T follicular helper cell (primary cell): ENCODE measurements around the gene DPP3.
"Not testable (repeated sequence)": the region's sequence is repeated elsewhere in the genome, so short reads cannot be mapped to it uniquely, and the experiment has no call there.

Experiments
- DNase-seq: peaks from one replicate; pipeline ENCODE4 v3.0.0-alpha.2; 2020; ENCODE audit warnings: low read depth

Gene DPP3

DNA sequence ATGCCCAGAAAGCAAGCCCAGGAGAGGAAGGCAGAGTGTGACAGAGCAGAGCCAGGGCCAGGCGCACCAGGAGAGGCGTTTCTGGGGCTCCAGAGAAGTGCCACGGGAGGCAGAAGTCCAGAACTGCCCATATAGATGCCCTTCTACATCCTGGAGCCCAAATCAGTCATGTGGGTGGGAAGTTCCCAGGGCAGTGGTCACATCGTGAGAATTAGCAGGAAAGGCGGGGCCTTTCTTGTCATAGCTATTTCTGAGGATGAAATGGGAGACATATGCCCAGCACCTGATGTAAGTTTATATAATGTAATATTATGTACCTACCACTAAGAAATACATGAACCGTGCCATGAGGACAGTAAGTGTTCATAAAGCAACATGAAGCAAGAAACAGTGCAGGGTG is 52.5 kb downstream of the DPP3 start:
- DNase-seq, result no peak

- no peak for DNase-seq
Measured at GRCh38 chr11:66539170-66539869, 59.1 kb downstream of the DPP3 start.

GRCh38 chr11:66539870-66540213 is 59.6 kb downstream of the DPP3 start:
- no peak for DNase-seq

DNA sequence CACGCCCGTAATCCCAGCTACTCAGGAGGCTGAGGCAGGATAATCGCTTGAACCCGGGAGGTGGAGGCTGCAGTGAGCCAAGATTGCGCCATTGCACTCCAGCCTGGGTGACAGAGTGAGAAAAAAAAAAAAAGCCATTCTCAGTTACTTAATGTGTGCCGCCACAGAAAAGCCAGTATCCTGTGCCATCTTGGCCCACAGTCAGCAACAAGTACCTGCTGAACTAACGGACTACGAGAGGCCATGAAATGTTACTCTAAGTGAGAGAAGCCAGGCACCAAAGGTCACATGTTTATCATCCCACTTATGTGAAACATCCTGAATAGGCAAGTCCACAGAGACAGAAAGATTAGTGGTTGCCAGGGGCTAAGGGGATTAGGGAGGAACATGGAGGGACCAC is 60.4 kb downstream of the DPP3 start:
- not testable (repeated sequence) for DNase-seq

GRCh38 chr11:66541892-66542291 is 61.7 kb downstream of the DPP3 start:
- no peak for DNase-seq

DNA sequence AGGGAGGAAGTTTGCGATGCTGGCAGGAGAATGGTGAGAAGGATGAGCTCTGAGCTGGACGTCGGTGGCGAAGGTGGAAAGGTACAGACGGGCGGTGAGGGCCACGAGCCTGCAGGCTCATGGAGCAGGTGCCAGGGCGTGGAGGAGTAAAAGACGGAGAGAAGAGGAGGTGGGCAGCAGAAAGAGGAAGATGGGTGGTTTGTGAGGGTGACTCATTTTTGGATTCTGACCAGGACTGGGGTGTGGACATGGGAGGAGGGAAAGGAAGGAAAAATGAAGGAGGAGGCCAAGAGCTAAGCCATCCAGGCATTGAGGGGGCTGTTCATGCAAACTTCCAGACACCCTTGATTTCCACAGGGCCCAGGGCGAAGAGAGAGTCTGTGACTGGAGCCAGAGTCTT is 62.1 kb downstream of the DPP3 start:
- no peak for DNase-seq

- peak; percentile 35 for DNase-seq
Measured at GRCh38 chr11:66543263-66544107, 63.3 kb downstream of the DPP3 start.

DNA sequence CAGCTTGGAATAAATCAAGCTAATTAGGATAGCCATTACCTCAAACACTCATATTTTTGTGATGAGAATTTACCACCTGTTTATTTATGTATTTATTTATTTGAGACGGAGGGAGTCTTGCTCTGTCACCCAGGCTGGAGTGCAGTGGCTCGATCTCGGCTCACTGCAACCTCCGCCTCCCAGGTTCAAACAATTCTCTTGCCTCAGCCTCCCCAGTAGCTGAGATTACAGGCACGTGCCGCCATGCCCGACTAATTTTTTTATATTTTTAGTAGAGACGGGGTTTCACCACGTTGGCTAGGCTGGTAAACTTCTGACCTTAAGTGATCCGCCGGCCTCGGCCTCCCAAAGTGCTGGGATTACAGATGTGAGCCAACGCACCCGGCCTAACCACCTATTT is 64.7 kb downstream of the DPP3 start:
- not testable (repeated sequence) for DNase-seq

GRCh38 chr11:66545701-66546367 is 65.6 kb downstream of the DPP3 start, which contains the start of gene ZDHHC24:
TSS of gene ZDHHC24 (minus strand) at chr11:66546048. CDS start at chr11:66546003, 45 bp downstream.
- DNase-seq, result peak; percentile 73

GRCh38 chr11:66546368-66546965 is 66.2 kb downstream of the DPP3 start, which contains the start of gene ACTN3:
TSS of gene ACTN3 (plus strand) at chr11:66546903. CDS start at chr11:66546938, 35 bp downstream.
- DNase-seq, result no peak

DNA sequence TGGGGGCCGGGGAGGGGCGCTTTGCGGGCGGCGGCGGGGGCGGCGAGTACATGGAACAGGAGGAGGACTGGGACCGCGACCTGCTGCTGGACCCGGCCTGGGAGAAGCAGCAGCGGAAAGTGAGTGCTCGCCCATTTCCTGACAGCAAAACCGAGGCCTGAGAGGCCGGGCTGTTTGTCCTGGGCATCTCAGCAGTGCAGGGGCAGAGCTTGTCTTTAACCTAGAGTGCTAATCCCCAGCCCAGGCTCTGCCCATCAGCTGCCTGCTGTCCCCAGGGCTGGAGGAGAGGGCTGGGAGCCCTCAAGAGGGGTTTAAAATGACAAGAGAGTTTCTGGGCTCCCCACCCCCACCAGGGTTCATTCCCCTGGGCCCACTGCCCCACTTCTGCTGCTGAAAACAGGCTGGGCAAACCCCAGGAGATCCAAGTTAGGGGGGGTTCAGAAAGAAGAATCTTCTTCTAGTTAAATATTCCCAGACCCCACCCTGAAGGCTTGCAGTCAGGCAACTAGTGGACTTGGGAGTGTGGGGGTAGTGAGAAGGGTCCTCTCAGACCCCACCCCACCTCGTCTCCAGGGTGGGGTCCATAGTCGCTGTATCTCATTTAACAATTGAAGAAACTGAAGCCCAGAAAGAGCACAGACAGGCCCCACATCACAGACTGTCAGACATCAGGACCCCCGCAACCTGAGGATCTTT is 66.9 kb downstream of the DPP3 start:
- DNase-seq, result no peak

DNA sequence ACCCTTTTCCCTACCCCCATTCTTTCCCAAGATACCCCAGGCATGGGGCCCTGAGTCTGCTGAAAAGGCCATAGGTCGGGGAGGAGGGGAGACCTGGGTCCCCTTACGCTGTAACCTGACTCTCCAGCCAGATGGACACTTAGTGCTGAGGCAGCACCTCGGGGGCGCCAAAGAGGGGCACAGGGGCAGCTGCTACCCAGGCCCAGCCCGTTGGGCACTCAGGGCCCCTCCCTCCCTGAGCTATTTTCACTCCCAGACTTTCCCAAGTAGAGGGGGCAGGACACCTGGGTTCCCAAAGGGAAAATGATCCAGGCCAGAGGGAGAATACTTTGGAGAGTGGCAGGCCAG is 67.4 kb downstream of the DPP3 start:
- no peak for DNase-seq

DNA sequence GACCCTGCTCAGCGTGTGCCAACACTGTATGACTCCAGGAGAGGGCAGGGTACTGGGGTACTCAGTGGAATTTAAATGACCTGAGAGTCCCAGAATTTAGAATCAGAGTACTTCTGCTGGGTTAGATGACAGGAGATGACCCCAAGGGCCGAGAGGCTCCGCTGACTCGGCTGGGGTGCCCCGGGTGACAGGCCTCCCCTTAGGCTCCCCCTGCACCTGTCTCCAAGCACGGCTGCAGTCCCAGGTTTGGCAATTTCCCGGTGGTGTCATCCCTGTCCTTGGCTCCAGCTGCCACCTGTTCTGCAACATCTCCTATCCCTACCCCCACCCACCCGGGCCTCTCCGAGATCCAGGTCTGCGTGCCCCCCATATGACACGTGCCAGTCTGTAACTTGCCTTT is 67.8 kb downstream of the DPP3 start:
- no peak for DNase-seq

GRCh38 chr11:66548774-66549630 is 68.8 kb downstream of the DPP3 start:
- DNase-seq, result no peak

- DNase-seq, result no peak
Measured at GRCh38 chr11:66549696-66550095, 69.5 kb downstream of the DPP3 start.

DNA sequence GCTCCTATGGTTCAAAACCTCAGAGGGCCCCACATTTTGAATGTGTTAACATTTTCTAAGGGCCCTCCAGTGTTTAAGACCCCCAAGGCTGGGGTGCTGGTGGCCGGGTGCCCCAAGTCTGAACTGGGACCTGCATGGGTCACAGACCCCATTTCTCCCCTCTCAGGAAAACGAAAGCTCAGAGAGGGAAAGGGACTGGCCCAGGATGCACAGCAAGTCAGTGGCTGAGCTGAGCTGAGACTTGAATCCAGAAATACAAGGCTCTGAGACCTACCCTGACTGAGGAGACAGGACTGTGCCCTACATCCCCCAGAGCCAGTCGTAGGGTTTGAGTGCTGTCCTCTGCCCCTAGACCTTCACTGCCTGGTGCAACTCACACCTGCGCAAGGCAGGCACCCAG is 70.7 kb downstream of the DPP3 start:
- no peak for DNase-seq

- no peak for DNase-seq
Measured at GRCh38 chr11:66554602-66555001, 74.4 kb downstream of the DPP3 start.

DNA sequence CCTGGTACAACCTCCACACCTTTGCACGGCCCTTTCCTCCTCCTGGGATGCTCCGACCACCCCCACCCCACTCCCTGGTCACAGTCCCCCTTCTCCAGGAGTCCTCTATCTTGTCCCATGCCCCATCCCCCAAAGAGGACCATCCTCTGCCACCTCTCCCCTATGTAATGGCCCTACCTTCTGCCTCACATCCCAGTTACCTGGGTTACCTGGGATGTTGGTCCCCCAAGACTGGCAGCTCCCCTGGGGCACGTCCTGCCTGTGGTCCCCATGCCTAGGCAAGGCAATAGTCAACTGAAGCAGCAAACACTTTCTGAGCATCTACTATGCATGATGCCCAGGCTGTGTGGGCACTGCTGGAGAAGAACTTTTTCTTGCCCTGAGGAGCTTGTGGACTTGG is 75.2 kb downstream of the DPP3 start:
- DNase-seq, result no peak

GRCh38 chr11:66556086-66556485 is 75.9 kb downstream of the DPP3 start:
- no peak for DNase-seq

DNA sequence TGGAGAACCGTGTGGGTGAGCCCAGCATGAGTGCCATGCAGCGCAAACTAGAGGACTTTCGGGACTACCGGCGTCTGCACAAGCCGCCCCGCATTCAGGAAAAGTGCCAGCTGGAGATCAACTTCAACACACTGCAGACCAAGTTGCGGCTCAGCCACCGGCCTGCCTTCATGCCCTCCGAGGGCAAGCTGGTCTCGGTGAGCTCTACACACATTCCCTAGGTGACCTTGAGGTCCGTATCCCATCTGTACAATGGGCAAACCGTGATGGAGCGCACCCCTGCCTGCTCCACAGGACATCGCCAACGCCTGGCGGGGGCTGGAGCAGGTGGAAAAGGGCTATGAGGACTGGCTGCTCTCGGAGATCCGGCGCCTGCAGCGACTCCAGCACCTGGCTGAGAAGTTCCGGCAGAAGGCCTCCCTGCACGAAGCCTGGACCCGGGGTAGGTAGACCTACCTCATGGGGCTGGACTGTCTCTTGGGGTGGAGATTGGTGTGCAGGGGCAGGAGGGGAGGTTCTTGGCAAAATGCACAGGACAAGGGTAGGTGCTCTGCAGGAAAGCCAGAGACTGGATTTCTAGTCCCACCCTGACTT is 77.6 kb downstream of the DPP3 start:
- no peak for DNase-seq
